Left hindlimb (tissue), 1 donor: ENCODE measurements around the gene CARM1.
A peak's percentile ranks its signal among the peaks of the same experiment; 100 is the strongest.
"Not testable (repeated sequence)": the region's sequence is repeated elsewhere in the genome, so short reads cannot be mapped to it uniquely, and the experiment has no call there.

Source experiments
- DNase-seq: peaks from one replicate; pipeline ENCODE4 v3.0.0-alpha.2; 2018

The CARM1 gene

DNA sequence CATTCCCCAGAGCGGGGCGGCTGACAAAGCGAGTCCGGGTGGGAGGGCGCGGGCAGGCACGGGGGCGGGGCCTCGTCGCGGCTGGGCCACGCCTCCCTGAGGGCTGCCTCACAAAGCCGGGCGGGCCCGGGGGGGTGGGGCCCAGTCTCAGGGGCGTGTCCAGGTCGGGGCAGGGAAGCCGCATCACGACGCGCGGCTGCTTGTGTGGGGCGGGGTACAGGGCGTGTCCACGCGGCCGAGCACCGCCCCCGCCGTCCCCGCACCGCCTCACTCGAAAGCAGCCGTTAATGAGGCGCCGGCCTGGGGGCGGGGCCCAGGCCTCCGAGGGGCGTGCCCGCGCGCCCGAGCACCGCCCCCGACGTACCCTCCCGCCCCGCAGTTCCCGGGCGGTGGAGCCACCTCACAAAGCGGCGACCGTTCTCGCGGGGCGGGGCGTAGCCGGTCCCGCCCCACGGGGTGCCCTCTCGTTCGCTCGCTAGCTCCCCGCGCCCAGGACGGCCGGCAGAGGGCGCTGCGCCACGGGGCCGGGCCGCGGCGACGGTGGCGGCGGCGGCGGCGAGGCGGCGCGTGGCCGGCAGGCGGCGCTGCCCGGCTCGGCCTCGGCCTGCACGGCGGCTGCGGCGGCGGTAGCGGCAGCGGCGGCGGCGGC, at the start of gene CARM1:
Gene CARM1 (plus strand): TSS at position 599 of the 649 bp plus-strand sequence. CDS start 150 bp downstream, outside the sequence.
- DNase-seq, result peak; percentile 100

DNA sequence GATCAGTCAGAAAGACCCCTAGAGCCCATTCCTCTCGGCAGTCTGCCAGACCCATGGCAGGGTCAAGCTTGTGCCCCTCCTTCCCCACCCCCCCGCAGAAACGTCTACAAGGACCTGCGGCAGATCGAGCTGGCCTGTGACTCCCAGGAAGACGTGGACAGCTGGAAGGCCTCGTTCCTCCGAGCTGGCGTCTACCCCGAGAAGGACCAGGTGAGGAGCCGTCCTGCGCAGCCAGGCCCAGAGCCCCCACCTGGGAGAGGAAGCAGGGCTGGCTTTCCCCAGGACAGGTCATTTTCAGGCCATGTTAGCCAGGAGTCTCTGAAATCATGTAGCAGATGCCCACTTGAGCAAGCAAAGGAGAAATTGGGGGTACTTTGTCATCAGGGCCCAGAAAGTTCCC, 47.7 kb upstream of the CARM1 start:
- DNase-seq, result no peak

DNA sequence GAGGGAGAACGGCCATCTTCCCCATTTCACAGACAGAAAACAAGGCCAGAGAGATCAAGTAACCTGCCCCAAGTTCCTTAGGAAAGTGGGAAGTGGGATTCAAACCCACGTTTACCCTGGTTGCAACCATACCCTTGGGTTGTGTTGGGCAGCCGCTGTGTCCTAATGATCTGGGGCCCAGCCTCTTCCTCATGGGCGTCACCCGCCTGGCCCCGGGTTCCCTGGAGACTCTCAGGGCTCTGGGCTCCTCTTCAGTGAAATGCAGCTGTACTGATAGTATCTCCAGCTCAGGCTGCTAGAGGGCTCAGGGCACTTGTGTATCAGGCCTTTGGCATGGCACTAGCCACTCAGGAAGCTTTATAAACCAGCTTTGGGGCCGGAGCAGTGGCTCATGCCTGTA, 45.1 kb upstream of the CARM1 start:
- DNase-seq, result no peak

DNA sequence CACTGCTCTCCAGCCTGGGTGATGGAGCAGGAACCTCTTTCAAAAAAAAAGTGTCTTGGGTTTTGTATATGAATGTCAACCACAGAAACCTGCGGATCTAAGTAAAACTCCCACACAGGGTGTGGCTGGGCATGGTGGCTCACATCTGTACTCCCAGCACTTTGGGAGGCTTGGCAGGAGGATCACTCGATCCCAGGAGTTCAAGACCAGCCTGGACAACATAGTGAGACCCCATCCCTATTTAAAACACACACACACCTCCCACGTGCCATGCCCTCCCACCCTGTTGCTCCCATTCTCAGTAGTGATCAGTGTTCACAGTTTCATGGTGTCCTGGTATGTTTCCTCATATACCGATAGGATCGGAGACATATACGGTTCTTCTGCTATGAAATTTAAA, 44.5 kb upstream of the CARM1 start:
- no peak for DNase-seq

DNA sequence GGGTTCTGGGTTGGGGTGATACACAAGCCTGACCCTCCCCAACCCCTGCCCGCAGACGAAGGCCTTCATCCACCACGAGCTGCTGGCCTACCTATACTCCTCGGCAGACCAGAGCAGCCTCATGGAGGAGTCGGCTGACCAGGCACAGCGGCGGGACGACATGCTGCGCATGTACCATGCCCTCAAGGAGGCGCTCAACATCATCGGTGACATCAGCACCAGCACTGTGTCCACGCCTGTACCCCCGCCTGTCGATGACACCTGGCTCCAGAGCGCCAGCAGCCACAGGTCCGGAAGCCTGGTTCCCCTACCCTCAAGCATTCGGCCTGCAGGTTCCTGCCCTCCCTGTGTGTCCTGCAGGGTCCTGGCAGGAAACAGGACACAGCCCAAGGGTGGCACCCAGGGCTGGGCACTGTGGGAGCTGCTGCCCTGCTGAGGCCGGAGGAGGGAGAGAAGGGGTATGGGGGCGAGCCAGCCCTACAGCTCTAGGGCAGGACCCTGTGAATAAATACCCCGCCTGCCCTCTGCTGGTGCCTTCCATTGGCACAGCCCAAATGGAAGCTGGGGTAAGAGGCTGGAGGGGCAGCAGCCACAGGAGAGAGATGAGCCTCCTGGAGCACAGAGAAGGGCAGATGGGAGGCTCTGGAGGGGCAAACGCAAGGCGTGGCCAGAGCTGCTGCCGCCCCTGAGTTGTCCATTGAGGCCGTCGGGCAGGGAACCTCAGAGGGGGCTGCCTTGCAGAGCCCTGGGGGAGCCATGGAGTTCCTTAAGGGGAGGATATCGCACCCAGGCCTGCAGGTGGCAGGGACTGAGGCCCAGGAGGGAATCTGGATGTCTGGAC, 42.2 kb upstream of the CARM1 start:
- DNase-seq, result no peak

DNA sequence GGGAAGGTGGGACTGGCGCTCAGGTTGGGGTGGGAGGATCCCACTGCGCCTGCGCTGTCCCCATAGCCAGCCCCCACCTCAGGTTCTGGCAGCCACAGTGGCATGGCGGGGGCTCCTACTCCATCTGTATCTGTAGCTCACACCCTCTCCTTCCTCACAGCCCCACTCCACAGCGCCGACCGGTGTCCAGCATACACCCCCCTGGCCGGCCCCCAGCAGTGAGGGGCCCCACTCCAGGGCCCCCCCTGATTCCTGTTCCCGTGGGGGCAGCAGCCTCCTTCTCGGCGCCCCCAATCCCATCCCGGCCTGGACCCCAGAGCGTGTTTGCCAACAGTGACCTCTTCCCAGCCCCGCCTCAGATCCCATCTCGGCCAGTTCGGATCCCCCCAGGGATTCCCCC, 41.4 kb upstream of the CARM1 start:
- DNase-seq, result no peak

DNA sequence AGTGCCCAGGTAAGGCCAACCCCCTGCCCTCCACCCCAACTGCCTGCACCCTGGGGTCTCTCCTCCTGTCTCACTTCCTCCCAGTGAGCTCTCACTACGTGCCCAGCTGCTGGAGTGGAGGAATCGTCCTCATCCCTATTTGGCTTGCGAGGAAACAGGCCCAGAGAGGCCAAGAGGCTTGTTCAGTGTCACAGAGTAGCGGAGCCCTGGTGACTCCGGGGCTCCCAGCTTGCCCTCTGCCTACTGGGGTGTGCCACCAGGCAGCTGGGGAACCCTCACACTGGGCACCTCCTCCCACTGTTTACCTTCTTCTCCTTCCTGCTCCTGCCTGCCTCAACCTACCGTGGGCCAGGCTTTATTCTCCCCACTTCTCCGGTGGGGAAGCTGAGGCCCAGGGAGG, 41.0 kb upstream of the CARM1 start:
- no peak for DNase-seq

DNA sequence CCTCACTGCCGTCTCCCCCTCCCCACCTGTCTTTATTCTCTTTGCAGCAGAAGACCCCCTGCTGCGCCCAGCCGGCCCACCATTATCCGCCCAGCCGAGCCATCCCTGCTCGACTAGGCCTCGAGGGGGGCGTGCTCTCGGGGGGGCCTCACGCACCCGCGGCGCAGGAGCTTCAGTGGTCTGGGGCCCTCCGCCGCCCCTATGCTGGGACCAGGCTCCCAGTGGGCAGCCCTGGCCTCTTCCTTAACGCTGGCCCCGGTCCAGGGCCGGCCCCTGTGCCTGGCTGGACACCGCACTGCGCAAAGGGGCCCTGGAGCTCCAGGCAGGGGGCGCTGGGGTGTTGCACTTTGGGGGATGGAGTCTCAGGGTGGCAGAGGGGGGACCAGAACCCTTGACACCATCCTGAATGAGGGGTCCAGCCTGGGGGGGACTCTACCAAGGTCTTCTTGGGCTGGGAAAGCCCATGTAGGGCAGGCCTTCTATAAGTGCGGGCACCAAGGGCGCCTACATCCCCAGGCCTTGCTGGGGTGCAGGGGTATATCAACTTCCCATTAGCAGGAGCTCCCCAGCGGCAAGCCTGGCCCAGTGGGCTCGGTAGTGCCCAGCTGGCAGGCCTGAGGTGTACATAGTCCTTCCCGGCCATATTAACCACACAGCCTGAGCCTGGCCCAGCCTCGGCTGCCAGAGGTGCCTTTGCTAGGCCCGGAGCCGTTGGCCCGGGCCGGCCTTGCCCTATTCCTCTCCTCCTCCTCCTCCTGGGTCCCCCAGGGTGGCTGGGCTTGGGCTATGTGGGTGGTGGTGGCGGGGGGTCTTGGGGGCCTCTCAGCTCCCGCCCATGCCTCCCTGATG, 40.2 kb upstream of the CARM1 start:
- no peak for DNase-seq

DNA sequence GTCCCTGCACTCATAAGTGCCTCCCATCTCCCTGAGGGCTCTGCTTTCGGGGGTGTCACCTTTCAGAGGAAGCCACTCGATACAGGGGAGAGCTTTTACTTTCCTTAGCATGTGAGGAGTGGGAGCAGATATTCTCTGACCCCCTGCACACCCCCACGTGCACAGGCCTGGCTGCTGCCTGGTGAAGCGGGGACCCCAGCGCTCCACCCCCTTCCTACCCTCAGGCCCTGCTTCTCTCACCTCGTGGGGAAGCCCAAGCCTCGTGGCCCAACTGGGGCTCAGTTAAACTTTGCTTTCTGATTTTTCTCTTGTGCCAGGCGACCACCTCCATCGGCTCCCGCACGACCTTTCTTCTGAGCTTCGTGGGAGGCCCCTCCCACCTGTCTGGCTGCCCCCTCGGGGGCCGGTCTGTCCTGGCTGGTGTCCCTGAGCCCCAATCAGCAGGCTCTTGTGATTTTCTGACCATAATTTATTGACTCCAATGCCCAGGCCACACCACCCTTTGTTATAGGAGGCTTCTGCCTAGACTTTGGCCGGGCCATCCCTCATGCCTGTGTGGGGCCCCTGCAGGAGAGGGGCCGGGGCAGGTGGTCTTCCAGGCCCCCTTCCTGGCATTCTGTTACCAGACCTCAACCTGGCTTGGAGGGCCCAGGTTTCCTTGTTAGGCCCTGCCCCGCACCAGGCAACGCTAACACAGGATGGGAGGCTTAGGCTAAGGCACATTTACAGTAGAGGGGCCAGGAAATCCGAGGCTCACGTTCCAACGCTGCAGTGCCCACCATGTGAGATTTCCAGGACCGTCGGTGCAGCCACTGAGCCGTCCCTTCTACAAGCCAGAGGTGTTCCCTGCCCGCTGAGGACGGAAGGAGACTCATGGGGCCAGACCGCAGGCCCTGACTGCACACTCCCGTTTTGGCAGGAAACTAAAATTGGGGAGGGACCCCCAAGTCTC, 39.1 kb upstream of the CARM1 start:
- DNase-seq, result no peak

DNA sequence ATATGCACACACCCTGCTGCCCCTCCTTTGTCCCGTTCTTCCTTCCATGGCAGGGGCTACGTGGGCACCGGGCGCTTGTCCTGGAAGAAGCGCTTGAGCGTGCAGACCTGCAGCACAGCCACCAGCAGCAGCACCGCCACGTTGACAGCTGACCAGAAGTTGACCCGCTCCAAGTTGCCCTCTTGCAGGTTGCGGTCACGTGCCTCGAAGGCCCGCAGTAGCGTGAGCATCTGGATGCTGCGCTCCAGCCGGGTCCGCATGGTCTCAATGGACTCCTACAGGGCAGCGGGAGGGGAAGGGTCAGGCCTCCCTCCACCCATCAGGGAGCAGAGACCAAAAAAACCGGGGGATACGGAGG, 38.4 kb upstream of the CARM1 start:
- no peak for DNase-seq

DNA sequence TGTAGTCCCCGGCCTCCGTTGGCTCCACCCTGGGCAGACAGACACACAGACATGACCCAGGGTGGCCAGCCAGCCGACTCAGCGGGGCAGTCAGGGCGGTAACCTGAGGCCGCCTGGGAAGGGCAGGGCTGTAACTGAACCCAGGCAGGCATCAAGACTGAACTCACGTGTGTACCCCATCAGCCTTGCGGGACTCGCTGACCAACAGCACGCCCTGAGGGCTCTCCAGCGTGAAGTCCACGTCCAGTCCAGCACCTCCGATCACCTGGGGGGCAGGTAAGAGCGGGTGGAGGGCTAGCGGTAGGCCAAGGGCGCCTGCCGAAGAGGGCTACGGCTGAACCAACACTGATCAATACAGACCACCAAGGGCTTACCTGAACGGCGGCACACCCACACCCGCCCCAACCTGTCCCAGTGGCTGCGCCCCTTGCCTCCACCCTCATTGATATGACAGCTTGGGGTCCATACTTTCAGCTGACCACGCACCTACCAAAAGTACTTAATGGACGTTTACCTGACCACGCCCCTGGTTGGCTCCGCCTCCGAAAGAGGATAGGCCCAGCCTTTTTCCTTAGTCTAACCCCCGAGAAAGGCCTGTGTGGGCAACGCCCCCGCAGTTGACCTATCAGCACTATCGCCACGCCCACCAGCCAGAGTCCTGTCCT, 36.1 kb upstream of the CARM1 start:
- no peak for DNase-seq

DNA sequence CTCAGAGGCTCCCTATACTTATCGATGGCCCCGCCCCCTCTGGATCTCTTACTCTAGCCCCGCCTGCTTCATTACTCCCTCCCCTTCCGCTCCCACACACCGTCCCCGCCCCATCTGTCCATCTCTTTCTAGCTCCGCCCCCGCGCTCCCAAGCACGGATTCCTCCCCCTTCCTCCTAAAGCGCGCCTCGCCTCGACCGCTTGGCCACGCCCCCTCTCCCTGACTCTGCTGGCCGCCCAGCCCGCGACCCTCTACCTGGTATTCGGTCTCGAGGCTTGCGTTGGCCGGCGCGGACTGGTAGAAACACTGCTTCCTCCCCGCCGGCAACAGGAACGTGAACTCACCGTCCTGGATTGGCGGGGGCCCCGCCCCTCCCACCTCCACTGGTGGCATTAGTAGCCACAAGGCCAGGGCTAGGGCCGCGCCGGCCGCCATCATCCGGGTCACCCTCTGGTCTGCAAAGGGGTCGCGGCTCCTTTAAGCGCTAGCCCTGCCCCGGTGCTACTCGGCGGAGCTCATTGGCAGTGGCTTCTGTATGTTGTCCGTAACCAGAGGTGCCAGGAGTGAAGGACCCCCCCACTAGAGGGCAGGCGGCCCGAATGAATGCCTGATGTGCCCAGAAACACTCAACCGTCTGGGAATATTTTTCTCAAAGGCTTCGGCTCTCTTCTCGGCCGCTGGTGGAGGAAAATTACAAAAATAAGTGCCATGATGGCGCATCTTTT, 35.4 kb upstream of the CARM1 start, which contains the start of gene TMED1:
Gene TMED1 (minus strand): TSS at position 459 of the 725 bp plus-strand sequence. CDS start 21 bp downstream, at position 438.
- peak; percentile 99 for DNase-seq

DNA sequence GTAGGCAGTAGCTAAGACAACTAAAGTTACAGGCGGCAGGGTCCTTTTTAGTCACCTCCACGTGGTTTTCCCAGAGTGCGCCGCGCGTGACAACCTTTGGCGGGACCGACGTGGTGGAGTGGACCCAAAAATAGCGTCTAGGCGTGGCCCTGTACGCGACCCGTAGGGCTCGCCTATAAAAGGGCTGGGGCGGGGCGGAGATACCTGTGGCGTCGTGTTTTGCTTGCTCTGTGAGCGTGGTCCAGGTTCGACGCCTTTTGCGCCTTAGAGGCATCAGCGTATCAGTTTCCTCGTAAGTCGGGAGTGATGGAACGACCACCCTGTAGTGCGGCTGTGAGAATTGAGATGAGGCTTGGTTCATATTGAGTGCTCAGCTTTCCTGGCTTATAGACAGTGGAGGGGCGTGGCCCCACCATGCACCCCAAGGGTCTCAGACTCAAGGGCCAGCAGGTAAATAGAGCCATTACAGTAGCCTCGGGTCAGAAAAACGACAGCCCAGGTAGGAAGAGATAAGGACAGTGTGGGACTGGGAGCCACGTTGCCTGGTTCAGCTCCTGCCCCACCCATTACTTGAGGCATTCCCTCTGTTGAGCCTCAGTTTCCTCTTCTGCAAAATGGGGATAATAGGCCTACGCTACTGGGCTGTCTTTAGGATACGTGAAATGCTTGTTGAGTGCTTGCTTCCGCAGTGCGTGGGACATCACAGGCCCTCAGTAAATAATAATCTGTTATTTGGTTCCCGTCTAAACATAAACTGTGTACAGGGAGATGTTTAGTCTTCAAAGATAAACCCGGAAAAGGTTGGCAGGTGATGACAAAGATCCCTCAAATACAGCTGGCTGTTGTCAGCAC, 34.6 kb upstream of the CARM1 start:
- DNase-seq, result no peak

DNA sequence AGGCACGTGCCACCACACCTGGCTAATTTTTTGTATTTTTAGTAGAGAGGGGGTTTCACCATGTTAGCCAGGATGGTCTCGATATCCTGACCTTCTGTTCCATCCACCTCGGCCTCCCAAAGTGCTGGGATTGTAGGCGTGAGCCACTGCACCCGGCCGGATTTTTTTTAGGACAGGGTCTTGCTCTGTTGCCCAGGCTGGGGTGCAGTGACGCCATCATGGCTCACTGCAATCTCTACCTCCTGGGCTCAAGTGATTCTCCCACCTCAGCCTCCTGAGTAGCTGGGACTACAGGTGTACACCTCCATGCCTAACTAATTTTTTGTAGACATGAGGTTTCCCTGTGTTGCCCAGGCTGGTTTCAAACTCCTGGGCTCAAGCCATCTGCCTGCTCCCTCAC, 33.7 kb upstream of the CARM1 start:
- not testable (repeated sequence) for DNase-seq

DNA sequence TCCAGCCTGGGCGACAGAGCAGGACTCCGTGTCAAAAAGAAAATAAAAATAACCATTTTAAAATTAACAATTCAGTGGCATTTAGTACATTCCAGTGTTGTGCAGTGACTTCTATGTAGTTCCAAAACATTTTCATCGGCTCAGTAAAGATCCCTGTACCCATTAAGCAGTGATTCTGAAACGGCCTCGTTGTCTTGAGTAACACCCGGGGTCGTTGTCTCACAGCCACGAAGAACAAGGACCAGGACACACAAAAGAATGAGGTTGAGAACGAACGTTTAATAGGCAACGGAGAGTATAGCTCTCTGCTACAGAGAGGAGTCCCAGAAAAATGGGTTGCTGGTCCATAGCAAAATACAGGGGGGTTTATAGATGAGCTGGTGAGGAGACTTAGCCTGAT, 33.0 kb upstream of the CARM1 start:
- no peak for DNase-seq

DNA sequence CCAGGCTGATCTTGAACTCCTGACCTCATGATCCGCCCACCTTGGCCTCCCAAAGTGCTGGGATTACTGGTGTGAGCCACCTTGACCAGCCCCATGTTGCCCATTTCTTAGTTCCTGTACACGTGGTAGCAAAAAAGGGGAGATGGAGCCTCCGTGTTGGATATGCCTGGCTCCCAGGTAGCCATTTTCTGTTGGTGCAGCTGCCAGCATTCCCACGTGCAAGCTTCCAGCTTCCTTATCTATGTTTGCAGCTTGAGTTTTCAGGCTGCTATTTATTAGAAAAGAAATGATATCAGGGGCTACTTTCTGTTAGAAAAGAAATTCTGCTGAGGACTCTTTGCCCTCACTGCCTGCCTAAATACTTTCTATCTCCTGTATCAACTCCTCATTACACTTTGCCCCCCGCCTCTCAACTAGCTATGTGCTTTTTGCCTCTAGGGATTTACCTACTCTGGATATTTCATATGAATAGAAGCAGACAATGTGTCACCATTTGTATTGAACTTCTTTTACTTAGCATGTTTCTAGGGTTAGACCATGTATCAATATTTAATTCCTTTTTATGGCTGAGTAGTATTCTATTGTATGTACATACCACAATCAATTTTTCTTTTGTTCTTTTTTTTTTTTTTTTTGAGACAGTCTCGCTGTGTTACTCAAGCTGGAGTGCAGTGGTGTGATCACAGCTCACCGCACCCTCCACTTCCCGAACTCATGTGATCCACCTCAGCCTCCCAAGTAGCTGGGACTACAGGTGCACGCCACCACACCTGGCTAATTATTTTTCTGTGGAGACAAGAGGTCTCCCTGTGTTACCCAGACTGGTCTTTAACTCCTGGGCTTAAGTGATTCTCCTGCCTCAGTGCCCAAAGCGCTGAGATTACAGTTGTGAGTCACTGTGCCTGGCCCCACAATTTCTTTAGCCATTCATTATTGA, 32.0 kb upstream of the CARM1 start:
- DNase-seq, result no peak

DNA sequence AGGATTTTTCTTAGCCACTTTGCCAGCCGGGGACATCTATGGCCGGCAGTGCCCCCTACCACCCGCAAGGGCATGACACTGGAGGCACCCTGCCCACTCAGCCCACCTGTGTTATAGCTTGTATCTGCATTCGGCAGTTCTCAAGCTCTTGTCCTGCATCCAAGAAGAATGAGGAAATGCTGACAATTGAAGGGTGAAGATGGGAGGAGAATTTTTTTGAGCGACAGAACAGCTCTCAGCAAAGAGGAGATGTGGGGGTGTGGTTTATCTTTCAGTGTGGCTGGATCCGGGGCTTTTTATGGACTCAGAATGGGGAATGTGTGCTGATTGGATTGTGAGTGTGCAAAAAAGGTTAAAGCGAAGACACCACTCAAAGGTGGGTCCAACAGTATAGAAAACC, 28.6 kb upstream of the CARM1 start:
- no peak for DNase-seq

DNA sequence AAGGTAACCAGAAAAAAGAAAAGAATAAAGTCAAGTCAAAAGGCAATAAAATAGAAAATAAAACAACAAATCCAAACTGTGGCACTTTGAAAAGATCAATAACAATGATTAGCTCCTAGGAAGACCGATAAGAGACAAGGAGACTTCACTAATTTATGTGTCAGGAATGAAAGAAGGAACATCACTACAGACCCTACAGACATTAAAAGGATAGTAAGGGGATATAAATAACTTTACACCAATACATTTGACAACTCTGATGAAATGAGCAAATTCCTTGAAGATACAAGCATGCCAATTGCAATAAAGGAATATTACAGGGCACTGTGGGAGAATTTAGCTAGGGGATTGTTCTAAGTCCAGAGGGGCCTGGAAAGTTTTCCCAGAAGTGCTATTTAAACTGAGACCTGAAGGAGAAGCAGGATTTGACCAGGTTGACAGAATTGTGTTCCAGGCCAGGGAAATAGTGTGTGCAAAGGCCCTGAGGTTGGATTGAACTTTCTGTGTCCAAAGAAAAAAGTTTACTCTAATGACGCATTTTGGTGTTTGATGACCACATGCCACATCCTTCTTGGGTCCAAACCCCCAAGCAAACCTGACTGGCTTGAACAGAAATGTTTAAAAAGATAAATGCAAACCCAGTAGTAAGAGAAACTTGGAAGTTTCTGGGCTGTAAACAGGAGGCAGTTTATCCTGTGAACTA, 24.7 kb upstream of the CARM1 start:
- no peak for DNase-seq
